WTC11 (cell line): ENCODE results near the gene ZNF814. TPM values are rescaled to one million over a fixed set of nuclear protein-coding genes. Genes with fewer than 3 reads are reported as not detected.
A peak's percentile ranks its signal among the peaks of the same experiment; 100 is the strongest.
"Not testable (repeated sequence)": the region's sequence is repeated elsewhere in the genome, so short reads cannot be mapped to it uniquely, and the experiment has no call there.

ENCODE experiments used
- ATAC-seq: fragments of 200-7000 bp; cut with Tn5 transposase; 2 replicates; pipeline ENCODE4 v1.10.0; 2021; ENCODE audit warnings: mild to moderate bottlenecking, moderate library complexity
- CTCF ChIA-PET: fragments of 300-600 bp; sonication (Branson Sonifier 250); formaldehyde crosslinking; loops from one replicate; lab custom pipeline; 2021; ENCODE audit warnings: antibody characterized with exemption; lab: Charles Lee
- POLR2A ChIA-PET: fragments of 350-600 bp; sonication (Branson Sonifier 250); formaldehyde crosslinking; loops from one replicate; lab custom pipeline; 2021; ENCODE audit warnings: antibody characterized with exemption; lab: Charles Lee
- DNase-seq: peaks from one replicate; pipeline ENCODE4 v3.0.0; 2021; ENCODE audit warnings: low spot score
- H3K27ac Mint-ChIP-seq: 2 replicates; pipeline ENCODE4 v1.8.0; 2021; ENCODE audit warnings: mixed read lengths
- H3K27me3 Mint-ChIP-seq: 2 replicates; pipeline ENCODE4 v1.8.0; 2021; ENCODE audit warnings: low read depth, mild to moderate bottlenecking, moderate library complexity, mixed read lengths
- H3K36me3 Mint-ChIP-seq: 2 replicates; pipeline ENCODE4 v1.8.0; 2021; ENCODE audit warnings: mixed read lengths
- H3K4me1 Mint-ChIP-seq: 2 replicates; pipeline ENCODE4 v1.8.0; 2022; ENCODE audit warnings: mixed read lengths
- H3K4me3 Mint-ChIP-seq: 2 replicates; pipeline ENCODE4 v1.8.0; 2021; ENCODE audit warnings: mild to moderate bottlenecking, moderate library complexity, mixed read lengths
- H3K9me3 Mint-ChIP-seq: 2 replicates; pipeline ENCODE4 v1.8.0; 2021; ENCODE audit warnings: mixed read lengths
- ARID4B ChIP-seq: sonication (generic); formaldehyde crosslinking; IDR thresholded peaks from 2 replicates; pipeline ENCODE4 v1.8.0; 2023; ENCODE audit warnings: missing genetic modification reagents, mild to moderate bottlenecking, borderline replicate concordance
- ATF2 ChIP-seq: sonication (generic); formaldehyde crosslinking; IDR thresholded peaks from 2 replicates; pipeline ENCODE4 v1.8.1; 2022; ENCODE audit warnings: low read depth, missing genetic modification reagents, borderline replicate concordance
- E2F5 ChIP-seq: sonication (generic); formaldehyde crosslinking; IDR thresholded peaks from 2 replicates; pipeline ENCODE4 v1.8.1; 2022; ENCODE audit warnings: mild to moderate bottlenecking, moderate library complexity, missing genetic modification reagents
- ERG ChIP-seq: fragments of 250-450 bp; sonication (Bioruptor Pico); IDR thresholded peaks from 2 replicates; pipeline ENCODE4 v1.8.0; 2021; ENCODE audit warnings: mild to moderate bottlenecking
- ETV6 ChIP-seq: sonication (generic); formaldehyde crosslinking; IDR thresholded peaks from 2 replicates; pipeline ENCODE4 v1.8.1; 2022; ENCODE audit warnings: mild to moderate bottlenecking, missing genetic modification reagents
- HMGXB4 ChIP-seq: sonication (generic); formaldehyde crosslinking; IDR thresholded peaks from 2 replicates; pipeline ENCODE4 v1.8.1; 2023; ENCODE audit warnings: mild to moderate bottlenecking, moderate library complexity, missing genetic modification reagents
- MAX ChIP-seq: sonication (generic); formaldehyde crosslinking; IDR thresholded peaks from 2 replicates; pipeline ENCODE4 v1.8.0; 2022; ENCODE audit warnings: mild to moderate bottlenecking, missing genetic modification reagents
- NFYB ChIP-seq: sonication (generic); formaldehyde crosslinking; conservative IDR thresholded peaks from 2 replicates; pipeline ENCODE4 v1.8.0; 2022; ENCODE audit warnings: low read depth, missing genetic modification reagents
- NR1H2 ChIP-seq: sonication (generic); formaldehyde crosslinking; IDR thresholded peaks from 2 replicates; pipeline ENCODE4 v1.9.0; 2021; ENCODE audit warnings: mild to moderate bottlenecking, moderate library complexity, missing genetic modification reagents
- RELA ChIP-seq: sonication (generic); formaldehyde crosslinking; IDR thresholded peaks from 2 replicates; pipeline ENCODE4 v1.8.1; 2022; ENCODE audit warnings: missing genetic modification reagents, mild to moderate bottlenecking, borderline replicate concordance
- SP1 ChIP-seq: sonication (generic); formaldehyde crosslinking; conservative IDR thresholded peaks from 2 replicates; pipeline ENCODE4 v1.8.1; 2022; ENCODE audit warnings: missing genetic modification reagents
- USF1 ChIP-seq: sonication (generic); formaldehyde crosslinking; IDR thresholded peaks from 2 replicates; pipeline ENCODE4 v1.8.0; 2022; ENCODE audit warnings: mild to moderate bottlenecking, missing genetic modification reagents
- USF2 ChIP-seq: sonication (generic); formaldehyde crosslinking; IDR thresholded peaks from 2 replicates; pipeline ENCODE4 v1.8.1; 2023; ENCODE audit warnings: mild to moderate bottlenecking, missing genetic modification reagents, moderate library complexity
- ZNF121 ChIP-seq: sonication (generic); formaldehyde crosslinking; IDR thresholded peaks from 2 replicates; pipeline ENCODE4 v1.8.0; 2023; ENCODE audit warnings: missing genetic modification reagents
- ZNF232 ChIP-seq: sonication (generic); formaldehyde crosslinking; IDR thresholded peaks from 2 replicates; pipeline ENCODE4 v1.8.0; 2022; ENCODE audit warnings: mild to moderate bottlenecking, missing genetic modification reagents
- ZNF263 ChIP-seq: sonication (generic); formaldehyde crosslinking; IDR thresholded peaks from 2 replicates; pipeline ENCODE4 v1.8.1; 2022; ENCODE audit warnings: low read depth, mild to moderate bottlenecking, moderate library complexity, missing genetic modification reagents
- ZNF423 ChIP-seq: fragments of 250-450 bp; sonication (Bioruptor Pico); IDR thresholded peaks from 2 replicates; pipeline ENCODE4 v2.1.2; 2022; ENCODE audit warnings: mild to moderate bottlenecking, moderate library complexity
- ZNF512 ChIP-seq: sonication (generic); formaldehyde crosslinking; IDR thresholded peaks from 2 replicates; pipeline ENCODE4 v1.8.1; 2022; ENCODE audit warnings: missing genetic modification reagents, borderline replicate concordance
- total RNA-seq: library from RNA; stranded (reverse); gene quantifications from 3 replicates; pipeline ENCODE4 v1.2.3, GENCODE V29; 2021

Gene ZNF814
- total RNA-seq, 1 experiment from 2014 or later = 60.7 TPM

GRCh38 chr19:57927587-57927986, 38.8 kb upstream of the ZNF814 start:
- H3K4me3 Mint-ChIP-seq = no peak overlapping the region
- ChIA-PET POLR2A (no interaction called here), CTCF (no interaction called here)
- H3K4me1 Mint-ChIP-seq = no peaks in the 10 kb centered on the region
- H3K9me3 Mint-ChIP-seq = peaks cover 51% of the 10 kb centered on the region
- TF ChIP-seq RELA (CRISPR knock-in tag) = no peak
- TF ChIP-seq ZNF232 (CRISPR knock-in tag) = no peak
- TF ChIP-seq NR1H2 = no peak
- TF ChIP-seq ZNF263 (CRISPR knock-in tag) = no peak
- no peak for TF ChIP-seq ZNF121 (CRISPR knock-in tag)
- TF ChIP-seq ZNF423 (CRISPR knock-in tag) = no peak
- TF ChIP-seq USF1 (CRISPR knock-in tag) = no peak
- no peak for TF ChIP-seq ZNF512
- TF ChIP-seq ATF2 (CRISPR knock-in tag) = no peak
- TF ChIP-seq, all 79 proteins: peak for 0
- no peak for DNase-seq
- H3K36me3 Mint-ChIP-seq = peaks cover 88% of the 10 kb centered on the region
- H3K27ac Mint-ChIP-seq = no peak overlapping the region
- ATAC-seq = no peak
- peaks cover 5% of the 10 kb centered on the region for H3K27me3 Mint-ChIP-seq

- H3K4me1 Mint-ChIP-seq = peaks cover 15% of the 10 kb centered on the region
- H3K27me3 Mint-ChIP-seq, H3K9me3 Mint-ChIP-seq: not testable (repeated sequence)
- ATAC-seq (peak; percentile 96), DNase-seq (peak; percentile 93)
- ChIA-PET CTCF (interaction anchor here (0.6 to 1.5 kb wide), 14 partner anchors 12 to 241 kb away, joined by 3 to 7 read pairs (median 3); partner anchors contain the start of genes ZNF135, ZNF418, ZNF776 and ZNF814), POLR2A (interaction anchor here (0.5 to 1.9 kb wide), 9 partner anchors 15 to 362 kb away, joined by 3 to 10 read pairs (median 5); partner anchors contain the start of genes ZNF154, ZNF418, ZNF606 and ZNF8)
- H3K36me3 Mint-ChIP-seq = peaks cover 41% of the 10 kb centered on the region
- H3K4me3 Mint-ChIP-seq = peak within 1 kb of the TSS; percentile 93
- peak within 1 kb of the TSS; percentile 91 for H3K27ac Mint-ChIP-seq
- TF ChIP-seq SP1 (CRISPR knock-in tag) (peak; percentile 65; the same call in 1 of the 2 replicates), USF2 (peak; percentile 66), MAX (CRISPR knock-in tag) (peak; percentile 74), NFYB (CRISPR knock-in tag) (peak; percentile 75), ARID4B (0 out of 2 replicates have a peak, but pooled peaks have one; percentile 17), ERG (CRISPR knock-in tag) (0 out of 2 replicates have a peak, but pooled peaks have one; percentile 82), E2F5 (peak; percentile 97), HMGXB4 (CRISPR knock-in tag) (peak; percentile 58; the same call in 1 of the 2 replicates), ETV6 (0 out of 2 replicates have a peak, but pooled peaks have one; percentile 52), USF1 (CRISPR knock-in tag) (peak; percentile 55)
These were observed 27.5 kb upstream of the ZNF814 start, which contains the start of gene ZNF417 for GRCh38 chr19:57916168-57916995. Gene ZNF417 (minus strand): TSS chr19:57916592. CDS start chr19:57916411, 181 bp downstream.
